ENCODE data around the gene PLXNB2.

DNA sequence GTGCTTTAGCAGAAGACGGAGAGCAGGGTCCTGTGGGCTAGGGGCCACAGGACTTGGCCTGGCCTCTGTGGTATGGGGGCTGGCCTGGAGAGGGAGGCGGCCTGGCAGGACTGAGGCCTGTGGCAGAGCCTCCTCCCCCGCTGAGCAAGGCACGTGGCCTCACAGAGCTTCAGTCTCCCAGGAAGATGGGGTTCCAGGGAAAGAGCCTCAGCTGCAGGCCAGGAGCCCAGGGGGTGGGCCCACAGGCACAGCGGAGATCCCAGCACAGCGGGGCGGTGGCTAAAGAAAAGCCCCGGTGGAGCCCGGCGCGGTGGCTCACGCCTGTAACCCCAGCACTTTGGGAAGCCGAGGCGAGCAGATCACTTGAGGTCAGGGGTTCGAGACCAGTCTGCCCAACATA is 48.1 kb downstream of the PLXNB2 start:
- TF ChIP-seq, protein P1, sequence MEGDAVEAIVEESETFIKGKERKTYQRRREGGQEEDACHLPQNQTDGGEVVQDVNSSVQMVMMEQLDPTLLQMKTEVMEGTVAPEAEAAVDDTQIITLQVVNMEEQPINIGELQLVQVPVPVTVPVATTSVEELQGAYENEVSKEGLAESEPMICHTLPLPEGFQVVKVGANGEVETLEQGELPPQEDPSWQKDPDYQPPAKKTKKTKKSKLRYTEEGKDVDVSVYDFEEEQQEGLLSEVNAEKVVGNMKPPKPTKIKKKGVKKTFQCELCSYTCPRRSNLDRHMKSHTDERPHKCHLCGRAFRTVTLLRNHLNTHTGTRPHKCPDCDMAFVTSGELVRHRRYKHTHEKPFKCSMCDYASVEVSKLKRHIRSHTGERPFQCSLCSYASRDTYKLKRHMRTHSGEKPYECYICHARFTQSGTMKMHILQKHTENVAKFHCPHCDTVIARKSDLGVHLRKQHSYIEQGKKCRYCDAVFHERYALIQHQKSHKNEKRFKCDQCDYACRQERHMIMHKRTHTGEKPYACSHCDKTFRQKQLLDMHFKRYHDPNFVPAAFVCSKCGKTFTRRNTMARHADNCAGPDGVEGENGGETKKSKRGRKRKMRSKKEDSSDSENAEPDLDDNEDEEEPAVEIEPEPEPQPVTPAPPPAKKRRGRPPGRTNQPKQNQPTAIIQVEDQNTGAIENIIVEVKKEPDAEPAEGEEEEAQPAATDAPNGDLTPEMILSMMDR (IDR thresholded peaks at IDR 0.05; ENCODE audit: low read depth, low read length): no peak
- no peak for TF ChIP-seq EZH2phosphoT487 (IDR thresholded peaks at IDR 0.05; ENCODE audit: low read depth)

All from OCI-LY3 (cell line).